ENCODE data around the gene CD244.
"Not testable (repeated sequence)": the region's sequence is repeated elsewhere in the genome, so short reads cannot be mapped to it uniquely, and the experiment has no call there.

Gene CD244

DNA sequence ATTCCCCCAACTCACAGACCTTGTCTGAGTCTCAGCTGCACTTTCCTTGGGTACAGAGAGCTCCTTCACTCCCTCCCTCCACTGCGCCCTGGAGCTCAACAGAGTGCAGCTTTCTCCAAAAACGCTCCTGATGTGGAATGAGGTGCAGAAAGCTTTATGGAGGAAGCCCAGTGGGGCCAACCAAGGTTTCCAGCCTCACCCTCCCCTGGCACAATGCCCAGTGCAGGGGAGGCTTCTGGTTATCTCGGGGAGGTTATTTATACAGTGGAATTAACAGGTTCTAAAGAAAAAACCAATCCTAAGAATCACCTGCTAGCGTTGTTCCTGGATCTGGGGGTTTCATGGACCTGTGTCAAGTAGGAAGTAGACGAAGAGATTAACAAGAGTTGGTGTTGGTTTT lies 22.4 kb upstream of the CD244 start, which contains the start of gene ITLN1:
Gene ITLN1, minus strand, starts transcription at position 139 of the 400 bp plus-strand sequence. CDS start 303 bp downstream, outside the sequence.
- DNase-seq (ENCODE audit: low read depth, low spot score), result no peak
- ChIA-PET CTCF (no interaction called here), POLR2A (no interaction called here)
- no peak for TF ChIP-seq CTCF (IDR thresholded peaks at IDR 0.05; ENCODE audit: insufficient read depth, low read length, missing control alignments)
- no peak within 1 kb of the TSS for H3K4me3 ChIP-seq (ENCODE audit: low read depth, low read length)

- H3K4me3 ChIP-seq (ENCODE audit: low read depth, low read length), result no peak overlapping the region
- DNase-seq (ENCODE audit: low read depth, low spot score), result no peak
- POLR2A ChIA-PET, result no interaction called here
- no peak for TF ChIP-seq CTCF (IDR thresholded peaks at IDR 0.05; ENCODE audit: insufficient read depth, low read length, missing control alignments)
- CTCF ChIA-PET, result no interaction called here
Observed at GRCh38 chr1:160884579-160884978, 21.9 kb upstream of the CD244 start.

DNA sequence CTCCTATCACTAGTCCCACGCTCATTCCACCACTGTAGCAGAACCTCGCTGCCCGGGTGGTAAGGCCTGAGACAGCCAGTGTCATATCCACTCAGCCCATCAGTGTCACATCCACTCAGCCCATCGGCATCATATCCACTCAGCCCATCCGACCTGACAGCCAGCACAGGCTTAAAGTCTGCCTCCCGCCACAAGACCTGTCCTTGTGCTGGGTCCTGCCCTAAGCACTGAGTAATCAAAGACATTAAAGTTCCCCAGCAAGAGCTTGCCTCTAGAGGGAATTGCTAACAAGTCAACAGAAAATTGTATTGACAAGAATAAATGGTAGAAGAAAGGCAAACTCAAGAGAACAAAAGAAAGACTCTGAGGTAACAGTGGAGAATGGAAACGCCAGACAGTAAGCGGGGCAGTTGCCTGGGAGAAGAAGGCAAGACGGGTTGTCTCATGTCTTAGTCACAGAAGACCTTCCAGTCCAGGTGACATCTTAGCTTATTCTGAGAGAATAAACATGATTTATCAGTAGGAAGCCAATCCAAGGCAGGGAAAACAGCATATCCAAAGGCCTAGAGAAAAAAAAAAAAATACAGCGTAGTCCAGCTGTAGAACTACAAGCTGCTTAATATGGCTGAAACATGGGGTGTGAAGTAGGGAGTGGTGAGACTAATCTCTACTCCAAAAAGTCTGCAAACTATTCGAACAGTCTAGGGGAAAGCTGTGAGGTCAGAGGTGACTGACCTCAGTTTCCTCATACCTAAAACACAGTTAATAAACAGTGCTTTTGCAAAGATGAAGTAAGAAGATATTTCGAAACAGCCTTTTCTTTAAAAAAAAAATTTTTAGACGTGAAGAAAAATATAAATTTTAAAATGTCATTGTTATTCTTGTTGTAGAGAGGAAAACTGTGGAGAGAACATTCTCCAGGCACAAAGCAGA lies 21.2 kb upstream of the CD244 start:
- POLR2A ChIA-PET, result no interaction called here
- H3K4me3 ChIP-seq (ENCODE audit: low read depth, low read length), result no peak overlapping the region
- no peak for TF ChIP-seq CTCF (IDR thresholded peaks at IDR 0.05; ENCODE audit: insufficient read depth, low read length, missing control alignments)
- no peak for DNase-seq (ENCODE audit: low read depth, low spot score)
- CTCF ChIA-PET, result no interaction called here

GRCh38 chr1:160882582-160882981 lies 19.9 kb upstream of the CD244 start:
- TF ChIP-seq CTCF (IDR thresholded peaks at IDR 0.05; ENCODE audit: insufficient read depth, low read length, missing control alignments), result no peak
- POLR2A ChIA-PET, result no interaction called here
- CTCF ChIA-PET, result no interaction called here
- no peak overlapping the region for H3K4me3 ChIP-seq (ENCODE audit: low read depth, low read length)
- no peak for DNase-seq (ENCODE audit: low read depth, low spot score)

- DNase-seq (ENCODE audit: low read depth, low spot score); CTCF ChIA-PET; H3K4me3 ChIP-seq (ENCODE audit: low read depth, low read length); POLR2A ChIA-PET: not testable (repeated sequence)
Observed at GRCh38 chr1:160881264-160881663, 18.6 kb upstream of the CD244 start.

DNA sequence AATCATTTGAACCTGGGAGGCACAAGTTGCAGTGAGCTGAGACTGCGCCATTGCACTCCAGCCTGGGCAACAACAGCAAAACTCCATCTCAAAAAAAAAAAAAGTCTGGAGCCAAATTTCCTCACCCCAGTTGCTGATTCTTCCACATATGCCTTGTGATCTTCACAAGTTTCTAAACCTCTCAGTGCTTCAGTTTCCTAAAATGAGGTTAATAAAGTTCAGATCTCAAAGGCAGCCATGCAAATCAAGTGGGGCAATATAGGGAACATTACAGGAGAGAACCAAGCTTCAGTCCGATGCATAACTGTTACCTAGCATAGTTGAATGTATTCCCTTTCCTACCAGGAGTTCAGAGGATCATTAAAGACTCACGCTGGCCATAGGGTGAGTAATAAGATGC lies 17.5 kb upstream of the CD244 start:
- no peak for DNase-seq (ENCODE audit: low read depth, low spot score)
- POLR2A ChIA-PET, result no interaction called here
- H3K4me3 ChIP-seq (ENCODE audit: low read depth, low read length), result no peak overlapping the region
- TF ChIP-seq CTCF (IDR thresholded peaks at IDR 0.05; ENCODE audit: insufficient read depth, low read length, missing control alignments), result no peak
- CTCF ChIA-PET, result interaction anchor here (1.4 kb wide), 1 partner anchor 45 kb away, joined by 3 read pairs; no protein-coding TSS in a partner anchor

GRCh38 chr1:160879056-160879455 lies 16.4 kb upstream of the CD244 start:
- no peak for TF ChIP-seq CTCF (IDR thresholded peaks at IDR 0.05; ENCODE audit: insufficient read depth, low read length, missing control alignments)
- POLR2A ChIA-PET, result no interaction called here
- DNase-seq (ENCODE audit: low read depth, low spot score), result no peak
- no peak overlapping the region for H3K4me3 ChIP-seq (ENCODE audit: low read depth, low read length)
- CTCF ChIA-PET, result interaction anchor here (1.4 kb wide), 1 partner anchor 44 kb away, joined by 3 read pairs; no protein-coding TSS in a partner anchor

All from AG04449 (cell line).